Smooth muscle cell (in vitro differentiated cells): ENCODE results near the gene LEP. TPM values are rescaled to one million over a fixed set of nuclear protein-coding genes. Genes with fewer than 3 reads are reported as not detected.

ENCODE experiments used
- DNase-seq: peaks from one replicate; lab custom pipeline; 2025; ENCODE audit not compliant: unreplicated experiment; lab: John Stamatoyannopoulos, UW
- H2AFZ ChIP-seq: fragments of 200-600 bp; sonication (generic); 2 replicates; pipeline ENCODE4 v1.6.0; 2016; ENCODE audit warnings: antibody characterized with exemption, low read depth, mild to moderate bottlenecking
- H3F3A ChIP-seq: fragments of 200-600 bp; sonication (generic); 2 replicates; pipeline ENCODE4 v1.6.0; 2017; ENCODE audit warnings: antibody characterized with exemption, low read depth
- H3K27ac ChIP-seq: fragments of 200-600 bp; sonication (generic); 2 replicates; pipeline ENCODE4 v1.5.1; 2016; ENCODE audit warnings: low read depth, mild to moderate bottlenecking
- H3K27me3 ChIP-seq: fragments of 200-600 bp; sonication (generic); 2 replicates; pipeline ENCODE4 v1.6.1; 2016; ENCODE audit warnings: low read depth, mild to moderate bottlenecking
- H3K36me3 ChIP-seq: fragments of 200-600 bp; sonication (generic); 2 replicates; pipeline ENCODE4 v1.5.1; 2016; ENCODE audit warnings: low read depth
- H3K4me1 ChIP-seq: fragments of 200-600 bp; sonication (generic); 2 replicates; pipeline ENCODE4 v1.5.1; 2016; ENCODE audit warnings: low read depth
- H3K4me2 ChIP-seq: fragments of 200-600 bp; sonication (generic); 2 replicates; pipeline ENCODE4 v1.6.0; 2016; ENCODE audit warnings: mild to moderate bottlenecking
- H3K4me3 ChIP-seq: fragments of 200-600 bp; sonication (generic); 2 replicates; pipeline ENCODE4 v1.5.1; 2016; ENCODE audit warnings: mild to moderate bottlenecking
- H3K79me2 ChIP-seq: fragments of 200-600 bp; sonication (generic); 2 replicates; pipeline ENCODE4 v1.6.0; 2016; ENCODE audit warnings: low read depth, mild to moderate bottlenecking
- H3K9ac ChIP-seq: fragments of 200-600 bp; sonication (generic); 2 replicates; pipeline ENCODE4 v1.6.0; 2016; ENCODE audit warnings: low read depth
- H3K9me3 ChIP-seq: fragments of 200-600 bp; sonication (generic); replicated peaks from 2 replicates; pipeline ENCODE4 v1.5.1; 2016; ENCODE audit warnings: low read depth
- H4K20me1 ChIP-seq: fragments of 200-600 bp; sonication (generic); 2 replicates; pipeline ENCODE4 v1.6.0; 2016; ENCODE audit warnings: low read depth
- WGBS: methylation state at CpG from one replicate; pipeline ENCODE4 v1.1.7; 2016; ENCODE audit warnings: low lambda C conversion rate; 5-methylcytosine and 5-hydroxymethylcytosine counted together
- polyA plus RNA-seq: library from polyadenylated mRNA; unstranded; fragments of >200 nt; fragmentation: Nextera tagmentation; extraction: Ambion mirVana; gene quantifications from 2 replicates; pipeline ENCODE4 v1.2.1, GENCODE V29; 2016
- total RNA-seq: library from RNA; depleted of rRNA; stranded (reverse); fragments of >200 nt; gene quantifications from 2 replicates; pipeline ENCODE4 v1.2.3, GENCODE V29; 2014
- TF ChIP-seq, protein P1 (sequence below): fragments of 200-600 bp; sonication (generic); IDR thresholded peaks from 2 replicates; pipeline ENCODE4 v1.5.1; 2017; ENCODE audit warnings: borderline replicate concordance, mild to moderate bottlenecking, antibody characterized with exemption; ENCODE audit not compliant: insufficient read depth, poor library complexity, severe bottlenecking

The LEP gene
- total and polyA plus RNA-seq, 2 experiments from 2014 or later: not detected

DNA sequence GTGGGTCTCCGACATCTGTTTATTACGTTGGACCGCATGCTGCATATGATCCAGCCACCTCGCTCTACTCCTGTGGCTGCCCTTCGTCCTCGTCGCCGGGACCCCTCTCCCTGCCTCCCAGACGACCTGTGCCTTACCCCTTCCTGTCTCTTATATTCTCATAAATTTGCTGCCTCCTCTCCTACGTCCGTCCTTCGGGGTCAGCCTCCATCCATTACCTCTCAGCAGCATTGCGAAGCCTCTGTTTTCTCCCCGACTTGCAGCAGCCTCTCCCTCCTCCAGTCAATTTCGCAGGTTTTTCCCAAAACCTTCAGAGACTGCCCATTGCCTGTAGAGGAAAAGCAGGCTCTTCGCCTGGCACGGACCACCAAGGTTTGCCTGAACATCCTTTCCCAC lies 39.4 kb upstream of the LEP start:
- Histone ChIP-seq H3K9me3 (no peaks in the 10 kb centered on the region), H3K36me3 (no peaks in the 10 kb centered on the region), H2AFZ (no peak overlapping the region), H4K20me1 (no peaks in the 10 kb centered on the region), H3K4me1 (no peaks in the 10 kb centered on the region), H3K27me3 (peaks cover 71% of the 10 kb centered on the region), H3F3A (no peaks in the 10 kb centered on the region), H3K27ac (no peak overlapping the region), H3K9ac (no peak overlapping the region), H3K79me2 (no peaks in the 10 kb centered on the region), H3K4me2 (peak overlapping the region; percentile 75), H3K4me3 (peak overlapping the region; percentile 7)
- TF ChIP-seq, protein P1, sequence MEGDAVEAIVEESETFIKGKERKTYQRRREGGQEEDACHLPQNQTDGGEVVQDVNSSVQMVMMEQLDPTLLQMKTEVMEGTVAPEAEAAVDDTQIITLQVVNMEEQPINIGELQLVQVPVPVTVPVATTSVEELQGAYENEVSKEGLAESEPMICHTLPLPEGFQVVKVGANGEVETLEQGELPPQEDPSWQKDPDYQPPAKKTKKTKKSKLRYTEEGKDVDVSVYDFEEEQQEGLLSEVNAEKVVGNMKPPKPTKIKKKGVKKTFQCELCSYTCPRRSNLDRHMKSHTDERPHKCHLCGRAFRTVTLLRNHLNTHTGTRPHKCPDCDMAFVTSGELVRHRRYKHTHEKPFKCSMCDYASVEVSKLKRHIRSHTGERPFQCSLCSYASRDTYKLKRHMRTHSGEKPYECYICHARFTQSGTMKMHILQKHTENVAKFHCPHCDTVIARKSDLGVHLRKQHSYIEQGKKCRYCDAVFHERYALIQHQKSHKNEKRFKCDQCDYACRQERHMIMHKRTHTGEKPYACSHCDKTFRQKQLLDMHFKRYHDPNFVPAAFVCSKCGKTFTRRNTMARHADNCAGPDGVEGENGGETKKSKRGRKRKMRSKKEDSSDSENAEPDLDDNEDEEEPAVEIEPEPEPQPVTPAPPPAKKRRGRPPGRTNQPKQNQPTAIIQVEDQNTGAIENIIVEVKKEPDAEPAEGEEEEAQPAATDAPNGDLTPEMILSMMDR: no peak
- no peak for DNase-seq
- WGBS: 39% methylated on average over 17 of the region's 17 CpGs

DNA sequence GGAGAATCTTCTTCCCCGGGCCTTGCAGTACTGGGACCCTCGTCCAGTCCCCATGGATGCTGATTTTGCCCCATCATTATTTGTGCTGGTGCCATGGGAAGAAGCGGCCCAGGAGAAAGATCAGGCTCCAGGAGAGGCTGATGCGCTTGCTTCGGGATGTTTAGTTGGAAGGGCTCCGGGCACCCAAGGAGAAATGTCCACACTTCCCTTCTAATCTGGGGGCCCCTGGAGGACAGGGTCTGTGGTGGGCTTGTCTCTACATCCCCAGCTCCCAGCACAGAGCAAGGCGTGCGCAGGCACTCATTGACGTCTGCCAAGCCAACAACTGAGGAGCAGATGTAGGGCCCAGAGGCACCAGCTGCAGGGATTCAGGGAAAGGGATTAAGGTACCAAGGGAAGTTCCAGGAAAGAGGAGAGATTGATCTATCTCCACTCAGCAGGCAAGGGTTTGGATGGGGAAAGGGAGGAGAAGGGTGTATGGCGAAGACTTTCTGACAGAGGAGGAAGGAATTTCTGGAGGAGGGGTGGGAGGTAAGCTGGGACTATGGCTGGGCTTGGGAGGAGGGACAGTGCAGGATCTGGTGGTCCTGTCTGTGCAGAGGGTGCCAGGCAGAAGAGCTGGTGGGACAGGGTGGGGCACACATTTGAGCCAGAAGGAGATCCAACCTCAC lies 38.7 kb upstream of the LEP start:
- Histone ChIP-seq H3K36me3 (no peaks in the 10 kb centered on the region), H2AFZ (no peak overlapping the region), H3K79me2 (no peaks in the 10 kb centered on the region), H3K27me3 (peaks cover 78% of the 10 kb centered on the region), H3K9me3 (no peaks in the 10 kb centered on the region), H3K4me3 (no peak overlapping the region), H3F3A (no peaks in the 10 kb centered on the region), H3K27ac (no peak overlapping the region), H4K20me1 (no peaks in the 10 kb centered on the region), H3K4me2 (no peak overlapping the region), H3K9ac (no peak overlapping the region), H3K4me1 (no peaks in the 10 kb centered on the region)
- TF ChIP-seq, protein P1: no peak
- 86% methylated on average over 10 of the region's 10 CpGs for WGBS
- DNase-seq: no peak

- TF ChIP-seq, protein P1: no peak
- DNase-seq: no peak
These were observed 38.0 kb upstream of the LEP start for GRCh38 chr7:128203047-128203491.

GRCh38 chr7:128203710-128204214 lies 37.3 kb upstream of the LEP start:
- no peak for DNase-seq
- H3K4me3 ChIP-seq: no peak overlapping the region
- H3K4me1 ChIP-seq: no peaks in the 10 kb centered on the region
- H3K27ac ChIP-seq: no peak overlapping the region
- TF ChIP-seq, protein P1: no peak
- no peaks in the 10 kb centered on the region for H3K79me2 ChIP-seq
- H3F3A ChIP-seq: no peaks in the 10 kb centered on the region
- no peaks in the 10 kb centered on the region for H3K36me3 ChIP-seq
- H4K20me1 ChIP-seq: no peaks in the 10 kb centered on the region
- no peaks in the 10 kb centered on the region for H3K9me3 ChIP-seq
- peaks cover 79% of the 10 kb centered on the region for H3K27me3 ChIP-seq
- no peak overlapping the region for H3K4me2 ChIP-seq
- H3K9ac ChIP-seq: no peak overlapping the region
- H2AFZ ChIP-seq: no peak overlapping the region
- WGBS: 67% methylated on average over 8 of the region's 8 CpGs

More at GRCh38 chr7:128203047-128203491, 38.0 kb upstream of the LEP start:
- WGBS: 89% methylated on average over 12 of the region's 12 CpGs
- no peaks in the 10 kb centered on the region for H3K36me3 ChIP-seq
- H2AFZ ChIP-seq: no peak overlapping the region
- H4K20me1 ChIP-seq: no peaks in the 10 kb centered on the region
- no peak overlapping the region for H3K27ac ChIP-seq
- H3K9ac ChIP-seq: no peak overlapping the region
- peaks cover 79% of the 10 kb centered on the region for H3K27me3 ChIP-seq
- H3K4me3 ChIP-seq: no peak overlapping the region
- H3K4me1 ChIP-seq: no peaks in the 10 kb centered on the region
- no peaks in the 10 kb centered on the region for H3F3A ChIP-seq
- H3K79me2 ChIP-seq: no peaks in the 10 kb centered on the region
- H3K9me3 ChIP-seq: no peaks in the 10 kb centered on the region
- H3K4me2 ChIP-seq: no peak overlapping the region
